Daoy (cell line): ENCODE results near the gene CNTRL. TPM values are rescaled to one million over a fixed set of nuclear protein-coding genes. Genes with fewer than 3 reads are reported as not detected.

Source experiments
- DNase-seq: peaks from one replicate; pipeline ENCODE4 v3.0.0-alpha.2; 2015; ENCODE audit warnings: low read depth
- total RNA-seq: library from RNA; depleted of rRNA; stranded (reverse); fragments of >200 nt; shearing (Covaris generic); gene quantifications from 2 replicates; pipeline ENCODE4 v1.2.3, GENCODE V29; 2014

CNTRL gene
- total RNA-seq, 1 experiment from 2014 or later: 21.4 TPM

DNA sequence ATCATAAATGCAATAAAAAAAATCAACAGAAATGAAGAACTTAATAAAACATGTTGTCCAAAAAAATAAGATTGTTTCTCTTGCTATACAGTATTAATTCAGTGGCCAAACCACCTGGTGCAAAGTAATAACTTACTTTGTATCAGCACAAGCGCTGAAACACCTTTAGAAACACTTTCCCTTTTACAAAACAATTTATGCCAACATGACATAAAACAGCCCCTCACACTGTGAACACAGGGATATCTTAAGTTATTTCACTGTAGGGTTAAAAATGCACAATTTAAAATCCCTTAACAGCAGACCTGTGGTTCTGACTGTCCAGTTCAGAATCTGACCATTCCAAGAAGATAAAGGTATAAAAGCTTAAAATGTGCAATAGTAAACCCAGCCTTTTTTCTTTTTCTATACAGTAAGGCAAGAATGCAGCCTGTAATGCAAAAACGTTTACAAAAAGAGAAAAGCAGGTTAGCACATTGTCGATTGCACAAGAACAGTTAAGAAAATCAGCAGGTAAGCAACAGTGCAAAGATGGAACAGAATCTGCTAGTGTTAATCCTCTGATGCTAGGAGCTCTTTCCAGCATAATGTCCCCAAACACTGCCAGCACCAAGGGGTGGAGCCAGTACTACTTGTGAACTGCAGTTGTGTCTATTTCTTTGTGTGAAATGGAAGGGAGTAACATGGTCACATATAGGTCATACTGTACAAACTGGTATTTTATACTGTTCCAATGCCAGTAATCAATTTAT, 105.4 kb downstream of the CNTRL start:
- no peak for DNase-seq

DNA sequence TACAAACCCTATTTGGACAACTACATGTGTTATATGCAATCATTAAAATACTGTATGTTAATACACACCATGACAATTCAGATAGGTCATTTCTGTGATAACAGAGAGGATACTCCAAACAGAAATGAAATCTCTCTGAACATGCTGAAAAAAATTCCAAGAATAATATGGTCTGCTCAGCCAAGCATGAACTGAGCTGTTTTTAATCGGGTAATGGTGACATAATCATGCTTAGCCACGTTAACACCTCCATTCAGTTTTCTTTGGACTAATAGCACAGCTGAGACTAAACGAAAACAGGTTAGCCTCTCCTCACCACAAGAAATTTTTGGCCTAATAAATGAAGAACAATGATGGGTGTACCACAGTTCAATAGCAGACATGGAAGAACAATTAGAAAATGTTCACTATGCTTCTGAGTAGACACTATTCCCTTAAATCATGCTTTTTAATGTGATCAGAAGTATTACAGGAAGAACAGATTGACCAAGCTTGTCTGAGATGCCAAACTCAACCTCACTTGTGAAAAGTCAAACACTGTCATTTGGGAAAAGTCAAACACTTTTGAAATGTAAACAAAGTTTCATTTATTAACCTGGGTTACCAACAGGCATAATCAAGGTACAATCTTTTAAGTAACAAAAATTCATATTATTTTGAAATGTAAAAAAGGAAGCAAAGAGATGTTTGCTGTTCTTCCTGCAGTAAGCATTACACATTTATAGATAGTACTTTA, 107.5 kb downstream of the CNTRL start:
- no peak for DNase-seq

DNA sequence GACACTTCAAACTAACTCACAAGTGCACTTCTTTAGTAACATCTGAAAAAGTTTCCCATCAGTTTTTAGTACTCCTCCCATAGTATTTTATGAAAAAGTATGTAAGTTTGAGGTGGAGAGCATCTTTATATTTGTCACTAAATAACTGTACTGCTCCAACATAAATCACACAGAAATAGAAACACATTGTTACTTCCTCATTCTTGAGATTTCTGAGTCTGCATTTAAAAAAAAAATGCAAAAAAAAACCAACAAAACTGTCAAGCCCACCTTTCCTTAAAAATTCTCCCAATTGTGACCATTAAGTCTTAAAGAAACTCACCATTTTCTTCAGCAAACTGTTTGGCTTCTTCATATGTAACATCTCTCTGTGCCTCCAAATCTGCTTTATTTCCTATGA, 108.2 kb downstream of the CNTRL start:
- DNase-seq: no peak

GRCh38 chr9:121183666-121184423, 109.1 kb downstream of the CNTRL start:
- DNase-seq: no peak

DNA sequence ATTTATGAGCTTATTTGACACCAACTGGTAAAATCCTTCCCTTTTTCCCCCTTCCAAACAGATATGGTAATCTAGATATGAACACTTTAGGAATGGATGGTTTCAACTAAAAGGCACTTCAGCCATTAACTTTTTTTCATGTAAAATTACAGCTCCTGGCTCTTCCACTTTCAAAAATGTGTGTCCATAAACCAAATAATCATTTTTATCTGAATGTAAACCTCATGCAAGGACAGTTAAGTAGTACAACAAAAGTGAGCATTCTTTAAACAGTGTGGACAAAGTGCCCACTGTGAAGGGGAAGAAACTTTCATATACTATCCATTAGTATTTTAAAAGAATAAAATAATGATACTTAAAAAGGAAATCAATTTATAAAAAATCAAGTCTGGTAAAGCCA, 109.7 kb downstream of the CNTRL start:
- DNase-seq: no peak

DNA sequence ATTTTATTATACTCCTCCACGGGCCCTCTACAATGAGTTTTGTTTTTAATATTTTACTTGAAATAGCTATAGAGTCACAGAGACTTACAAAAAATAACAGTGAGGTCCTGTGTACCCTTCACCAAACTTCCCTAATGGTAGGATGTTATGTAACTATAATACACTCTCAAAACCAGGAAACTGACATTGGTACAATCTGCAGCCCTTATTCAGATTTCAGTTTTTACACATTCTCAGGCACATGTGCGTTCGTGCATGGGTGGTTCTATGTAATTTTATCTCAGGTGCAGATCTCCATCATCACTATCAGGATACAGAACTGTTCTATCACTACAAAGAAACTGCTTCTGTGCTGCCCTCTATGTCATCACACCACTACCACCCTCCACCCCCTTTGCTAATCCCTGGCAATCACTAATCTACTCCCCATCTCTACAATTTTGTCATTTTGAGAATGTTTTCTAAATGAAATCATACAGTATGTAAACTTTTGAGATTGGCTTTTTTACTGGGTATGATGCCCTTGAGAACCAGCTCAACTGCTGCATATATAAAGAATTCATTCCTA, 110.5 kb downstream of the CNTRL start:
- no peak for DNase-seq

- no peak for DNase-seq
These were observed 111.1 kb downstream of the CNTRL start for GRCh38 chr9:121185774-121186403.

DNA sequence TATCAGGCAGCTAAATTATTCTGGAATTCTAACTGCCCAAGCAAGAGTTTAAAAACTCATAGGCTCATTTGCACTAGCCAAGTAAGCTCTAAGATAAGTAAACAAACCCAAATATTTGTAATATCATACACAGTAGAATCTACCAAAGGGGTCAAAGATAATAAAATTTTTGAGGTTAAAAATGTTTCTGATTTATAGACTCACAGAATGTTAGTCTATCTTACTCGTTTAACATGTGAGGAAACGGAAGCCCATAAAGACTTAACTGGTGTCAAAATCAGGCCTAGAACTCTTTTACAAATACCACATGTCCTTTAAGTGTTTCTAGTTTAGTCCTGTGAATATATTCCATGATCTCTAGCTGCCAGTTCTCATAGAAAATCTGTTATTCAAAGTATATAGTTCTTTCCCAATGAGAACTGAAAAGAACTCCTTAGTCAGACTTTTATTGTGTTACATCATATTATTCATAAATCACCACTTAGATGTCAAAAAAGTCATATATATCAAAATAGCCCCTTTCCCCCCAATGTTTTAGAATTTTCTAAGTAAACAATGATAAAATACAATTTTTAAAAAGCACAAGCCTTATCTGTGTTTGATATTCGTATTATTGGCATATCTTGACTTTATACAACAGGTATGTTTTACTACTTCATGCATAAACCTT, 113.0 kb downstream of the CNTRL start:
- DNase-seq: no peak

- DNase-seq: no peak
These were observed 114.3 kb downstream of the CNTRL start for GRCh38 chr9:121189006-121189405.

GRCh38 chr9:121189660-121190059, 114.9 kb downstream of the CNTRL start:
- no peak for DNase-seq

DNA sequence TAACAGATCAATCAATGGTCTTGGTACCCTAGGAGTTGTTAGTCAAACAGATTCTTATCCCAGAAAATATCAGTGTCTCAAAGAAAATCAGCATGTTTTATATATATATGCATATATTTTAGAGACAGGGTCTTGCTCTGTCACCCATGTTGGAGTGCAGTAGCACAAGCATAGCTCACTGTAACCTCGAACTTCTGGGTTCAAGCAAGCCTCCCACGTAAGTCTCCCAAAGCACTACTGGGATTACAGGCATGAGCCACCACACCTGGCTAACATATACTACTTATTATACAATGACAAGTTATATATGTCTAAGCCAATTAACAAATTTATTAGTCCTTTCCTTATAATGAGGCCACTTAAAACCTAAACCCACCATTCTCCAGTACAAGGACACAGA, 116.5 kb downstream of the CNTRL start:
- DNase-seq: no peak

GRCh38 chr9:121192518-121192917, 117.8 kb downstream of the CNTRL start:
- DNase-seq: no peak

DNA sequence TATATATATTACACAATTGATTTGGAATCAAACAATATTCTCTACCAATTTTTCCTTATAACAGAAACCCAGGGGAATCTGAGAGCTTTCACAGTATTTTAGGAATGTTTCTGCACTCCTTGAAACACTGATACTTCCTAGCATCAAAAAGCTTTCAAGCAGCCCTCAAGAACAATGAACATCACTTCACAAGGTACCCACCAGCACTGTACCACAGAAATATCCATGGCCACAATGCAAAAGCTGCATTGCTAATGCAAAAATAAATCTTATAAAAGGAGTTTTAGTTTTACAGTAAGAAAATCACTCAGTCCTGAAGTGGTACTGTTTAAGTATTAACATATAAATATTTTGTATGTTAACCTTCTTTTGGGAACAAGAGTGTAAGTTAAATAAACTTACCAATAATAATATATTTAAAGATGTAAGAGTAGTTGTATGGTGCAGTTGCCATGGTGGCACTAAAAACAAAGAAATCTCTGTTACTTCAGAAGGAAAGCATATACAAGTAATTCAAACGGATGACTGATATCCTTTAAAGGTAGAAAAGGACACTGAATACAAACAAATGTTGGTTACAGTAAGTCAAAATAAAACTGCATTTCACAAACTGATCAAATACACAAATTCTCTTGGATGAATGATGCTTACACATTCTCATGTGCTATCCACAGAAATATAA, 118.3 kb downstream of the CNTRL start:
- DNase-seq: no peak

DNA sequence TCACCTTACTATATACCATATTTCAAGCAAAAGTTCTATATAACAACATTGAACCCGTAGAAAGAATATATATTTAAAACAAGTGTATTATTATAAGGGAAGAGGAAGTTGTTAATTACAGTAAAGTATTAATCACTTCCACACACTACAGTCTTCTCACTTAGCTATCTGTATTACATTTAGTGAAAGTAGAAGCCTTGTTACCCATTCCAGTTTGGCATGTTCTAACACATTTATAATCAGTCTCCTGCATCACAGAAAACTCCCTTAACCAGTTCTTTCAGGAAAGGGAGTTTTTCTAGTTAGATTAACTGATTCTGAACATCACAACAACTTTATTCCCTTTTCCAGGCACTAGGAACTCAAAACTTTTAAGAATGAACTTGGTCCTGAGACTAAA, 120.0 kb downstream of the CNTRL start:
- DNase-seq: no peak

- DNase-seq: no peak
These were observed 121.6 kb downstream of the CNTRL start for GRCh38 chr9:121196389-121196788.

DNA sequence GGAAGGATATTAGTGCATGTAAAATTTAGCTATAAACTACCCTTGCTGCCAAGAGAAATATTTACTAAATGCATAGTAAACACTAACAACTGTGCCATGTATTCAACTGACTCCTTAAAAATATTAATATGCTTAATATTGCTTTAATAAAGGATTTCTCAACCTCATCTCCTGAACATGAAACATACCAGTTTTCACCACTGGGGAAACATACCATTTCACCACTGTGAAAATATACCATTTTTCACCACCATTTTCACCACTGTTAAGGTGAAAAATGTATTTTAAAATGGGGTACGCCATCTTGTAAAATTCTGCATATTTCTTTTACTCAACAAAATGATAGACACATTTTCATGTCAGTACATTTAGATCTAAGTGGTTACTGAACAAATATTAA, 122.4 kb downstream of the CNTRL start:
- DNase-seq: no peak

DNA sequence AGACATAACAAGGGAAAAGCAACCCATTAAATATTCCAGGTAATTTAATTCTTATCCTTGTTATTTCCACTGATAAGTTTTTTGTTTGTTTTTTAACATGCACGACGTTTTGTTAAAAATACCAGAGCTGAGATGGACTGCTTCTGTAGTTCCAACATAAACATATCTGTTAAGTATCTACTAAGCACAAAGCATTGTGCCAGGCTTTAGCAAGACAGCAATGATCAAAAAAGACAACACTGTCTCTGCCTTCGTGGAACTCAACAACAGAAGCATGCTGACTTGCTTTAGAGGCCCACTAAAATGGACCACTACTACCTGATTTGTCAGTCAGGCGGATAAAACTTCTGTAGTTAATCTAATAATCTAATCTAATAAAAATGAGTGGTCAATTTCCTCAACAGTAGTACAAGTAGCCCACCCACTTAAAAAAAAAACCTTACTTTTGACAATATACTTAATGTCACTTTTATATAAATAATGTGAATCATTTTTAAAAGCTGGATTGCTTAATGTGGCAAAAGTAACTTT, 123.8 kb downstream of the CNTRL start:
- DNase-seq: no peak

DNA sequence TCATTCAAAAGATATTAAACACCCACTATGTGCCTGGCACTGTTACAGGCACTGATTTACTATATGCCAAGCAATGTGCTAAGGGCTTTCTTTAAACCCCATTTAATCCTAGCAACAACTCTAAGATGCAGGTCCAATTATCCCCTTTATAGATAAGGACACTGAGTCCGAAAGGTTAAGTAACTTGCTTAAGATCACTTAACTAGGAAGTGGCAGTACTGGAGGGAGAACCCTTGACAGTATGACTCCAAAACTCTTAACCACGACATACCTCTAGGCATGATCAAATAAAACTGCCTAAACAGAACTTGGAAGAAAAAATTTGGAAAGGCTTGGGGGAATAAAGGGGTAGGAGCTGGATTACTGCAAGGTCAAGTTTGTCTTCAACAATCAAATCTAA, 125.2 kb downstream of the CNTRL start:
- no peak for DNase-seq

DNA sequence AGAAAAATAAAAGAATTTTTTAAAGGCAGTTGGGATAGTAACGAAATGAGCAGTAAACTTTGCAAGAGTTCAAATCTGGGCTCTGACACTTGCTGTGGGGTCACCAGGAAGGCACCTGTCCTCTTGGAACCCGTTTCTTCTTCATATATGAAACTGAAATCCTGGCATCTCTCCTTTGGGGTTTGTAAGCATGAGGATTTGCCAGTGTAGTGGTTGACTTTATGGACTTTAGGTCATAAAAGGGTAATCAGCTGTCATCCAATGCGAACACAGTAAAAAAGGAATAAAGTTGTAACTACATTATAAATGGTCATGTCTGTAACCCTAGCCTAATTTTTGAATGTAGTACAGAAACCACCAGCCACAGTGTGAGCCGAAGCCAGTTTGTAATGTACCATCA, 125.6 kb downstream of the CNTRL start:
- no peak for DNase-seq

DNA sequence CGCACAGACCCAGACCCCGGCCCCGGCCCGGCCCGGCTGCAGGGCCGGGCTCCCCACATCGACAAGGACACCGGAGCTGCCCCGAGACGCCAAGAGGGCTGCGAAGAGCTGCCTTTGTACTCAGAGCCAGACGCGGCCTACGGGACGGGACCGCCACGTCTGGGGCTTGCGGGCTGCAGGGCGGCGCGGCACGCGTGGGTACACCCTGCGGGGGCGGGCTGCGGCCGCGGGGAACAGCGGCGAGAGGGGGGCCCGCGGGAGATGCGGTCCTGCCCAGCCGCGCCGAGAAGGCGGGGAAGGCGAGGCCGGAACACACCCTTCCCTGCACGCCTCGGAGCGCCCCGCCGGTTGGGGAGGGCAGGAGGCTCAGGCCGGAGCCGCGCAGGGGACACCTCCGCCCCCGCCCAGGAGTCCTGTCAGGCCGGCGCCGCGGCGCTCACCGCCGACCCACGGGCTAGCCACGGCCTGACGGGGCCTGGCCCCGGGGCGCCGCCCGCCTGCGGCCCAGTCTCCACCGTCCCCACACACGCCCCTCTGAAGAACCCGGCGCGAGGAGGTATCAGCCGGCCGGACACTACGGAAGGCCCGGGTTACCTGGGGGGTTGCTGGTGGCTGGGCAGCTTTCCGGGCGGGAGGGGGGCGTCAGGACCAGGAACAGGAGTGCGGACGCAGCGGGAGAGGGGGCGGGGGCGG, 126.4 kb downstream of the CNTRL start:
- peak; percentile 56 for DNase-seq
